ENCODE results near the gene MARVELD1.

MARVELD1 gene

GRCh38 chr10:97724341-97724941 is 10.9 kb downstream of the MARVELD1 start:
- no peak for TF ChIP-seq CTCF (IDR thresholded peaks at IDR 0.05; ENCODE audit: low read depth, low read length, missing control alignments)
- no peak overlapping the region for H3K4me3 ChIP-seq (replicated peaks; ENCODE audit: low read depth, low read length)
- no peak for DNase-seq (ENCODE audit: extremely low read depth, low read depth)

DNA sequence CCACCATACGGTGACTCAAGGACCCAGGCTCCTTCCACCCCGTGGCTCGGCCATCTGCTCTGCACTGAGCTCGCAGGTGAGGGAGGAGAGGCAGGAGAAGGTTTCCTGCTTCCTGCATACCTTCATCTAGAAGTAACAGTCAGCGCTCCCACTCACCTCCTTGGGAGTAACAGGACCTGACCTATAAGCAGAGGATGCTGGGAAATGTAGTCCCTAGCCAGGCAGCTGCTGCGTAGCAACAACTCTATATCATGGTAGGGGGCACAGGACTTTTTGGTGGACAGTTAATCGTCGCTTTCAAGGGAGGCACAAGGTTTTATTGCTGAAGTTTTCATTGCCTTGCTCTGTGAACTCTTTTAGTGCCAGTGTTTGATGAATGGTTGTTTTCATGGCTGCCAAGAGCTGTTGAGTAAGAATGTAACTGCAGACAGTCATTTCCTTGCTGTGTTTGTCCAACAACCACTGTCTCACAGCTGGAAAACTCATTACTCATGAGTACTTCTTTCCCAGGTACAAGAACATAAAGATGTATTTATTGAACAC is 13.2 kb downstream of the MARVELD1 start:
- no peak overlapping the region for H3K4me3 ChIP-seq (replicated peaks; ENCODE audit: low read depth, low read length)
- no peak for DNase-seq (ENCODE audit: extremely low read depth, low read depth)
- TF ChIP-seq CTCF (IDR thresholded peaks at IDR 0.05; ENCODE audit: low read depth, low read length, missing control alignments), result no peak

DNA sequence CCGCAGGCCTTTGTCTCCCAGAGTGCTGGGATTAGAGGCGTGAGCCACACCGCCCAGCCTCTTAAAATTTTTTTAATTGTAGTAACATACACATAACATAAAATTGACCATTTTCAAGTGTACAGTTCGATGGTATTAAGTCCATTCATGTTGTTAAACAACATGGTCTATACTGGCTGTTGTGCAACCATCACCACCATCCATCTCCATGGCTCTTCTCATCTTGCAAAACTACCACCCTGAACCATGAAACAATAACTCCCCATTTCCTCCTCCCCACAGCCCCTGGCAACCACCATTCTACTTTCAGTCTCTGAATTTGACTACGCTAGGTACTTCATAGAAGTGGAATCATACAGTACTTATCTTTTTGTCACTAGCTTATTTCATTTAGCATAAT is 15.5 kb downstream of the MARVELD1 start:
- no peak for TF ChIP-seq CTCF (IDR thresholded peaks at IDR 0.05; ENCODE audit: low read depth, low read length, missing control alignments)
- H3K4me3 ChIP-seq (replicated peaks; ENCODE audit: low read depth, low read length), result no peak overlapping the region
- no peak for DNase-seq (ENCODE audit: extremely low read depth, low read depth)

DNA sequence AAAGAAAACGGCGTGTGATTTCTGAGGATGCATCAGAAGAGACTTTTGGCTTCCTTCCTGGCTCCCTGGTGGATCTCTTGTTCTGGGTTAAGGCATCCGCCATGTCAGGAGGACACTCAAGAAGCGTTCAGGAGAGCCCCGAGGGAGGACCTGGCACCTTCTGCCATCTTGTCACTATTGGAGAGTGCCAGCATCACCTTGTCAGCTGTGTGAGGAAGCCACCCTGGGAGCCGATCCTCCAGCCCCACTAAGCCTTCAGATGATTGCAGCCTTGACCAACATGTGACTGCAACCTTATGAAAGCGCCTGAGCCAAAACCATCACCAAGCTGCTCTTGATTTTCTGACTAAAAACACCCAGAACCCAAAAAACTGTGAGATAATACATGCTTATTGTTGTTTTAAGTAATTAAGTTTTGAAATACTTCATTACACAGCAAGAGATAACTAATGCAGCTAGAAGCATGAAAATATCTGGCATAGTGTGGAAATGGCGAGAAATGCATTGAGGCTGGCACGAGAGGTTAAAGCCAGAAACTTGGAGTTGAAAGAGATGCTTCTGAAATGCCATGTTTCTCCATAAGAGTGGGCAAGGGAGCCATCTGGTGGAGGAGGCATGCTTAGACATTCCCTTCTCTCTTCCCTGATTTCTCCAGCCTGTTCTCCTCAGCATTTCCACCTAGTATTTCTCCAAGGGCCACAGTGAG is 18.0 kb downstream of the MARVELD1 start:
- TF ChIP-seq CTCF (IDR thresholded peaks at IDR 0.05; ENCODE audit: low read depth, low read length, missing control alignments), result peak; percentile 84
- H3K4me3 ChIP-seq (replicated peaks; ENCODE audit: low read depth, low read length), result no peak overlapping the region
- DNase-seq (ENCODE audit: extremely low read depth, low read depth), result peak; percentile 69

DNA sequence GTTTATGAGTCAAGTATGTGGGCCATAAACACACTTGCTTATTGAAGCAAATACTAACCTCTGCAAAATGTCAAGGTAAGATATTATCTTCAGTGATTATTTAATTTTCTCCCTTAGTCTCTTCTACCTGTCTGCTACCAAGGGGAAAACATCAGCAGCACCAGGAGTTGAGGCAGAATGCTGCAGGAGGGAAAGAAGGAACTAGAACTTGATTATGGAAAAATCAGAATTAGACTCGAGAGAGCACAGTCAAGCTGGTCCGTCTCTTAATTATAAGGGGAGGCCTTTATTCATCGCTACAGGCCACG is 18.5 kb downstream of the MARVELD1 start:
- no peak overlapping the region for H3K4me3 ChIP-seq (replicated peaks; ENCODE audit: low read depth, low read length)
- no peak for TF ChIP-seq CTCF (IDR thresholded peaks at IDR 0.05; ENCODE audit: low read depth, low read length, missing control alignments)
- no peak for DNase-seq (ENCODE audit: extremely low read depth, low read depth)

DNA sequence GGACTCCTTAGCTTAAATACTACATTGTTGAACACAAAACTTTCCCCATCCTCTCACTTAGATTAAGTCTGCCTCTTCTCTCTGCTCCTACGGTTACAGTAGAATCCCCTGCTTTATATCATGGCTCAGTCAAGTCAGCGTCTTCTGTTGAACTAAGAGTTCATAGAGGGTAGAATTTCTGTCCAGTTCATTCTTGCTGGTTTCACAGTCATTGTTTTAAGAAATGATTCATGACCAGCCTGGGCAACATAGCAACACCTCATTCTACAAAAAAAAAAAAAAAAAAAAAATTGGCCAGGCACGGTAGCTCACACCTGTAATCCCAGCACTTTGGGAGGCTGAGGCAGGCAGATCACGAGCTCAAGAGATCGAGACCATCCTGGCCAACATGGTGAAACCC is 19.7 kb downstream of the MARVELD1 start:
- DNase-seq (ENCODE audit: extremely low read depth, low read depth), result no peak
- no peak for TF ChIP-seq CTCF (IDR thresholded peaks at IDR 0.05; ENCODE audit: low read depth, low read length, missing control alignments)
- H3K4me3 ChIP-seq (replicated peaks; ENCODE audit: low read depth, low read length), result no peak overlapping the region
